ENCODE measurements around the gene MCRIP2.

GRCh38 chr16:624526-625070 lies 17.0 kb upstream of the MCRIP2 start:
- TF ChIP-seq EGR1 (IDR thresholded peaks at IDR 0.05) = no peak
- TF ChIP-seq MAX (IDR thresholded peaks at IDR 0.05) = no peak

Data from Ishikawa (cell line).